Adrenal gland (tissue), 12 donors: ENCODE results near the gene MIER1. TPM values are rescaled to one million over a fixed set of nuclear protein-coding genes. Genes with fewer than 3 reads are reported as not detected.
"Not testable (repeated sequence)": the region's sequence is repeated elsewhere in the genome, so short reads cannot be mapped to it uniquely, and the experiment has no call there.

Source experiments
- DNase-seq, 7 donors: peaks; one replicate each; pipeline ENCODE4 v3.0.0-alpha.2; 2019 to 2020
- H3K27ac ChIP-seq, 5 donors: fragments of 200-600 bp; sonication (generic) in 4 of 5; 1 replicate in 3 of 5; 2 replicates in 2 of 5; pipeline versions ENCODE4 v1.5.1 to v1.8.0; 2016 to 2020; ENCODE audit warnings: mild to moderate bottlenecking in 1 of 5
- H3K27me3 ChIP-seq: fragments of 200-600 bp; 2 replicates; pipeline ENCODE4 v1.8.0; 2021
- H3K36me3 ChIP-seq, 2 donors: fragments of 200-600 bp; replicated peaks in 1 of 2; 1 replicate in 1 of 2; 2 replicates in 1 of 2; pipeline versions ENCODE4 v1.5.1 to v1.8.0; 2018 to 2022
- H3K4me1 ChIP-seq, 2 donors: fragments of 200-600 bp; replicated peaks in 1 of 2; 1 replicate in 1 of 2; 2 replicates in 1 of 2; pipeline versions ENCODE4 v1.5.1 to v1.8.0; 2018 to 2021
- H3K4me3 ChIP-seq, 4 donors: fragments of 200-600 bp; sonication (generic) in 3 of 4; one replicate each; pipeline ENCODE4 v1.5.1; 2016 to 2018
- H3K9me3 ChIP-seq, 3 donors: fragments of 200-600 bp; sonication (generic) in 1 of 3; replicated peaks in 1 of 3; 1 replicate in 2 of 3; 2 replicates in 1 of 3; pipeline versions ENCODE4 v1.5.1 to v1.8.0; 2016 to 2021
- CTCF ChIP-seq, 6 experiments: fragments of 450-650 bp in 4 of 6; fragments of 200-600 bp in 2 of 6; sonication (generic) in 1 of 6; IDR thresholded peaks; 1 replicate in 5 of 6; 2 replicates in 1 of 6; pipeline versions ENCODE4 v1.5.1 to v1.8.0; 2016 to 2021; ENCODE audit warnings: antibody characterized with exemption in 6 of 6, mild to moderate bottlenecking in 2 of 6, moderate library complexity in 1 of 6
- POLR2A ChIP-seq, 2 donors: fragments of 450-650 bp; IDR thresholded peaks; one replicate each; pipeline ENCODE4 v1.6.1; 2017; ENCODE audit warnings: antibody characterized with exemption in 2 of 2, mild to moderate bottlenecking in 2 of 2, moderate library complexity in 1 of 2
- WGBS, 4 donors: extraction: QIAGEN DNeasy Blood & Tissue Kit in 2 of 4; methylation state at CpG; one replicate each; pipeline versions ENCODE4 v1.1.5 to v1.1.7; 2013 to 2017; 5-methylcytosine and 5-hydroxymethylcytosine counted together
- intact Hi-C, 2 donors: fragments of 100-400 bp; cut with DNase I; formaldehyde crosslinking; loops; one replicate each; pipeline versions ENCODE4 v1.14.1 to v1.15.0; 2022 to 2023
- polyA plus RNA-seq, 3 donors: library from polyadenylated mRNA; stranded (reverse); fragments of 200-250 nt in 2 of 3; fragments of 350-450 nt in 1 of 3; fragmentation: Illumina TruSeq in 1 of 3; extraction: RNeasy Lipid Tissue Mini Kit (QIAGEN cat#74804) in 1 of 3; gene quantifications; one replicate each; pipeline ENCODE4 v1.2.3, GENCODE V29; 2013 to 2014
- total RNA-seq, 9 donors: library from RNA; depleted of rRNA in 4 of 9; stranded (reverse); fragments of >200 nt in 4 of 9; fragments of 120-200 nt in 1 of 9; fragmentation: NEBNext Ultra II Directional in 1 of 9; extraction: Animal tissue kit (Norgen Biotek cat#: 25700) in 1 of 9; gene quantifications; one replicate each; pipeline versions ENCODE4 v1.1.0 to v1.2.4, GENCODE V29; 2013 to 2023
- donor health status: healthy with polysubstance abuse.
- donor health status: Bipolar disorder and iron deficiency.
- donor health status: DM: yes; HTN: yes; CAD: no.
- donor health status: DM: no; HTN: no; CAD: no.
- donor health status: DM: no; HTN: no; CAD: no.
- donor health status: DM: yes; HTN: yes; CAD: no.

The MIER1 gene
- total and polyA plus RNA-seq, 12 donors: 13.0 to 62.9 (median 37.3) TPM

GRCh38 chr1:66890621-66891020 lies 34.2 kb upstream of the MIER1 start:
- Histone ChIP-seq H3K27ac (no peak overlapping the region), H3K9me3 (no peaks in the 10 kb centered on the region), H3K27me3 (no peaks in the 10 kb centered on the region), H3K4me1 (no peaks in the 10 kb centered on the region), H3K4me3 (no peak overlapping the region), H3K36me3 (no peaks in the 10 kb centered on the region)
- TF ChIP-seq CTCF (IDR thresholded peaks at IDR 0.05) (no peak), POLR2A (IDR thresholded peaks at IDR 0.05) (no peak)
- 93 to 100% (median 96%) methylated on average over 1 of the region's 1 CpG for WGBS, 4 donors
- intact Hi-C loops: no loop called here
- DNase-seq: no peak

- TF ChIP-seq POLR2A (IDR thresholded peaks at IDR 0.05) (no peak), CTCF (IDR thresholded peaks at IDR 0.05) (no peak)
- H3K4me3 ChIP-seq: no peak overlapping the region
- DNase-seq: no peak
- H3K27me3 ChIP-seq: no peaks in the 10 kb centered on the region
- no peak overlapping the region for H3K27ac ChIP-seq
- no peaks in the 10 kb centered on the region for H3K9me3 ChIP-seq
- intact Hi-C loops: no loop called here
- WGBS, 4 donors: 89 to 93% (median 92%) methylated on average over 3 of the region's 3 CpGs
- no peaks in the 10 kb centered on the region for H3K36me3 ChIP-seq
- H3K4me1 ChIP-seq: no peaks in the 10 kb centered on the region
Observed at GRCh38 chr1:66893712-66894111, 31.1 kb upstream of the MIER1 start.

- not testable (repeated sequence) for H3K4me3 ChIP-seq, H3K36me3 ChIP-seq, H3K9me3 ChIP-seq, H3K4me1 ChIP-seq, DNase-seq, H3K27ac ChIP-seq, H3K27me3 ChIP-seq
- intact Hi-C loops: loop anchor here in 1 of 2 donors (10.0 kb wide), 1 partner anchor 140 kb away; no protein-coding TSS in a partner anchor
- 93 to 100% (median 98%) methylated on average over 1 of the region's 1 CpG for WGBS, 4 donors
Observed at GRCh38 chr1:66915203-66915602, 9.6 kb upstream of the MIER1 start.

GRCh38 chr1:66916320-66916719 lies 8.5 kb upstream of the MIER1 start:
- no peak overlapping the region for H3K4me3 ChIP-seq
- intact Hi-C loops: loop anchor here in 1 of 2 donors (10.0 kb wide), 1 partner anchor 142 kb away; no protein-coding TSS in a partner anchor
- H3K4me1 ChIP-seq: peaks cover 0 to 14% of the 10 kb centered on the region in 2 donors
- no peaks in the 10 kb centered on the region for H3K36me3 ChIP-seq
- WGBS, 4 donors: 21 to 26% (median 24%) methylated on average over 2 of the region's 2 CpGs
- DNase-seq: peak in 1 of 7 donors; percentile 40
- no peaks in the 10 kb centered on the region for H3K27me3 ChIP-seq
- TF ChIP-seq CTCF (IDR thresholded peaks at IDR 0.05) (no peak), POLR2A (IDR thresholded peaks at IDR 0.05) (no peak)
- H3K9me3 ChIP-seq: no peaks in the 10 kb centered on the region
- H3K27ac ChIP-seq: no peak overlapping the region

- H3K4me3 ChIP-seq: no peak overlapping the region
- no peak overlapping the region for H3K27ac ChIP-seq
- DNase-seq: no peak
- no peaks in the 10 kb centered on the region for H3K36me3 ChIP-seq
- 92 to 96% (median 93%) methylated on average over 1 of the region's 1 CpG for WGBS, 4 donors
- intact Hi-C loops: loop anchor here in 1 of 2 donors (10.0 kb wide), 1 partner anchor 143 kb away; no protein-coding TSS in a partner anchor
- H3K4me1 ChIP-seq: peaks cover 0 to 17% of the 10 kb centered on the region in 2 donors
- no peaks in the 10 kb centered on the region for H3K27me3 ChIP-seq
- TF ChIP-seq CTCF (IDR thresholded peaks at IDR 0.05) (no peak), POLR2A (IDR thresholded peaks at IDR 0.05) (no peak)
- H3K9me3 ChIP-seq: no peaks in the 10 kb centered on the region
Observed at GRCh38 chr1:66917476-66917875, 7.3 kb upstream of the MIER1 start.
